ENCODE data around the gene SNRPD1.
A peak's percentile ranks its signal among the peaks of the same experiment; 100 is the strongest.
"Not testable (repeated sequence)": the region's sequence is repeated elsewhere in the genome, so short reads cannot be mapped to it uniquely, and the experiment has no call there.

SNRPD1 gene

GRCh38 chr18:21611401-21612124 lies 551 bp upstream of the SNRPD1 start:
- Mint-ChIP-seq H3K4me3 (peak overlapping the region; percentile 98), H3K4me1 (ENCODE audit: low read depth) (peaks cover 15% of the 10 kb centered on the region), H3K36me3 (ENCODE audit: low read depth) (peaks cover 11% of the 10 kb centered on the region), H3K27ac (peak overlapping the region; percentile 99)
- not testable (repeated sequence) for H3K27me3 Mint-ChIP-seq (ENCODE audit: low read depth); H3K9me3 Mint-ChIP-seq

DNA sequence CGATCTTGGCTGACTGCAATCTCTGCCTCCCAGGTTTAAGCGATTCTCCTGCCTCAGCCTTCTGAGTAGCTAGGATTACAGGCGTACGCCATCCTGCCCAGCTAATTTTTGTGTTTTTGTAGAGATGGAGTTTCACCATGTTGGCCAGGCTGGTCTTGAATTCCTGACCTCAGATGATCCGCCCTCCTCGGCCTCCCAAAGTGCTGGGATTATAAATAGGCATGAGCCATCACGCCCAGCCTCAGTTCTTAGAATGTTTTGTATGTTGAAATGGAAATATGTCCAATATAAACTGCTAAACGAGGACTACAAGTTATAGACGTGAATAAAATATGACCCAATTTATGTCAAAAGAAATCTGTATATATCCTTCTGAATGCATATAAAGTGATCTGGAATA lies 9.5 kb downstream of the SNRPD1 start:
- H3K36me3 Mint-ChIP-seq (ENCODE audit: low read depth), result peaks cover 31% of the 10 kb centered on the region
- not testable (repeated sequence) for H3K27me3 Mint-ChIP-seq (ENCODE audit: low read depth); H3K27ac Mint-ChIP-seq; H3K9me3 Mint-ChIP-seq; H3K4me3 Mint-ChIP-seq
- peaks cover 13% of the 10 kb centered on the region for H3K4me1 Mint-ChIP-seq (ENCODE audit: low read depth)

- no peaks in the 10 kb centered on the region for H3K9me3 Mint-ChIP-seq
- H3K27ac Mint-ChIP-seq, result peak overlapping the region; percentile 12
- peaks cover 26% of the 10 kb centered on the region for H3K36me3 Mint-ChIP-seq (ENCODE audit: low read depth)
- H3K4me3 Mint-ChIP-seq, result no peak overlapping the region
- H3K4me1 Mint-ChIP-seq (ENCODE audit: low read depth), result peaks cover 8% of the 10 kb centered on the region
- H3K27me3 Mint-ChIP-seq (ENCODE audit: low read depth), result no peaks in the 10 kb centered on the region
These were observed 17.1 kb downstream of the SNRPD1 start for GRCh38 chr18:21629089-21629832.

GRCh38 chr18:21632393-21632792 lies 20.3 kb downstream of the SNRPD1 start:
- peaks cover 8% of the 10 kb centered on the region for H3K4me1 Mint-ChIP-seq (ENCODE audit: low read depth)
- no peaks in the 10 kb centered on the region for H3K9me3 Mint-ChIP-seq
- no peak overlapping the region for H3K27ac Mint-ChIP-seq
- H3K27me3 Mint-ChIP-seq (ENCODE audit: low read depth), result no peaks in the 10 kb centered on the region
- peaks cover 19% of the 10 kb centered on the region for H3K36me3 Mint-ChIP-seq (ENCODE audit: low read depth)
- H3K4me3 Mint-ChIP-seq, result no peak overlapping the region

- no peak overlapping the region for H3K27ac Mint-ChIP-seq
- H3K4me1 Mint-ChIP-seq (ENCODE audit: low read depth), result no peaks in the 10 kb centered on the region
- no peaks in the 10 kb centered on the region for H3K9me3 Mint-ChIP-seq
- H3K4me3 Mint-ChIP-seq, result no peak overlapping the region
- H3K36me3 Mint-ChIP-seq (ENCODE audit: low read depth), result peaks cover 9% of the 10 kb centered on the region
- H3K27me3 Mint-ChIP-seq (ENCODE audit: low read depth), result no peaks in the 10 kb centered on the region
These were observed 22.6 kb downstream of the SNRPD1 start for GRCh38 chr18:21634588-21635199.

- no peaks in the 10 kb centered on the region for H3K9me3 Mint-ChIP-seq
- no peaks in the 10 kb centered on the region for H3K4me1 Mint-ChIP-seq (ENCODE audit: low read depth)
- H3K4me3 Mint-ChIP-seq, result no peak overlapping the region
- peaks cover 9% of the 10 kb centered on the region for H3K36me3 Mint-ChIP-seq (ENCODE audit: low read depth)
- H3K27me3 Mint-ChIP-seq (ENCODE audit: low read depth), result no peaks in the 10 kb centered on the region
- H3K27ac Mint-ChIP-seq, result no peak overlapping the region
These were observed 24.7 kb downstream of the SNRPD1 start for GRCh38 chr18:21636769-21637168.

DNA sequence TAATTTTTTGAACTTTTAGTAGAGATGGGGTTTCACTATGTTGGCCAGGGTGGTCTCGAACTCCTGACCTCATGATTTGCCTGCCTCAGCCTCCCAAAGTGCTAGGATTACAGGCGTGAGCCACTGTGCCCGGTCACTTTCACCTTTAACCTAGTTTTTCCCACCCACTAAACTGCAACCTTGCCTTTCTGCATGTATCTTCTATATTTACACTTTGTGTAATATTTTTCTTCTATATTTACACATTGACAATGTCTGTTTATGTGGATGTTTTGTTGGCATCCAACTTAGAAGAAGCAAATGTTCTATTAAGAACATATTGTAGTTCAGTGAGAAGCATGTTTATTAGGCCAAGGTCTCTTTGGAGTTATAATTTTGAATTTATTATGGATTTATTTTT lies 26.7 kb downstream of the SNRPD1 start:
- no peak overlapping the region for H3K4me3 Mint-ChIP-seq
- H3K27me3 Mint-ChIP-seq (ENCODE audit: low read depth), result no peaks in the 10 kb centered on the region
- no peak overlapping the region for H3K27ac Mint-ChIP-seq
- H3K4me1 Mint-ChIP-seq (ENCODE audit: low read depth), result no peaks in the 10 kb centered on the region
- H3K36me3 Mint-ChIP-seq (ENCODE audit: low read depth), result peaks cover 7% of the 10 kb centered on the region
- H3K9me3 Mint-ChIP-seq, result no peaks in the 10 kb centered on the region

DNA sequence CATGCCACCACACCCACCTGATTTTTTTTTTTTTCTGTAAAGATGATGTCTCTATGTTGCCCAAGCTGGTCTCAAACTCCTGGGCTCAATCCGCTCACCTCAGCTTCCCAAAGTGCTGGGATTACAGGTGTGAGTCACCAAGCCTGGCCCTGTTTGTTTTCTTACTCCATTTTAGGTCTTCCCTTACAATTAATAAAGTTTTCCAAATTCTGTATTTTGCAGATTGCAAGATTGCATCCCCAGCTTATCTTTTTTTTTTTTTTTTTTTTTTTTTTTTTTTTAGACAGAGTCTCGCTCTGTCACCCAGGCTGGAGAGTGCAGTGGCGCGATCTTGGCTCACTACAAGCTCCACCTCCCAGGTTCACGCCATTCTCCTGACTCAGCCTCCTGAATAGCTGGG lies 28.3 kb downstream of the SNRPD1 start:
- H3K4me3 Mint-ChIP-seq; H3K9me3 Mint-ChIP-seq; H3K27ac Mint-ChIP-seq; H3K4me1 Mint-ChIP-seq (ENCODE audit: low read depth); H3K27me3 Mint-ChIP-seq (ENCODE audit: low read depth); H3K36me3 Mint-ChIP-seq (ENCODE audit: low read depth): not testable (repeated sequence)

DNA sequence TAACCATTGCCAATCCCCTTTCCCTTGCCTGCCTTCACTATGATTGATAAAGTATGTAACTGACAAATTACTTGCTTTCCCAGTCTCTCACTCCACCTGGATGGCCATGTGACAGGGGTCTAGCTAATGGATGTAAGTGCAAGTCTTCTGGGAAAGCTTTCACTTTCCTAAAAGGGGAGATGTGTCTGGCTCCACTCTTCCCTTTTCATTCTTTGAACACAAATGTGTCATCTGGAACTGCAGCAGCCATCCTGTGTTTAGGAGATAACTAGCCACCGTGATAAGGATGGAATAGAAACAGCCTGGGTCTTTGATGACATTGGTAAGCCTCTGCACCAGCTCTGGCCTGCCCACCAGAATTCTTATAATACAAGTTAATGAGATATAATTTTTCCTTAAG lies 38.2 kb downstream of the SNRPD1 start:
- H3K36me3 Mint-ChIP-seq (ENCODE audit: low read depth), result peaks cover 21% of the 10 kb centered on the region
- H3K4me3 Mint-ChIP-seq, result no peak overlapping the region
- H3K27ac Mint-ChIP-seq, result no peak overlapping the region
- H3K27me3 Mint-ChIP-seq (ENCODE audit: low read depth), result no peaks in the 10 kb centered on the region
- H3K4me1 Mint-ChIP-seq (ENCODE audit: low read depth), result peaks cover 5% of the 10 kb centered on the region
- H3K9me3 Mint-ChIP-seq, result no peaks in the 10 kb centered on the region

- H3K4me1 Mint-ChIP-seq (ENCODE audit: low read depth), result peaks cover 5% of the 10 kb centered on the region
- peaks cover 26% of the 10 kb centered on the region for H3K36me3 Mint-ChIP-seq (ENCODE audit: low read depth)
- H3K27me3 Mint-ChIP-seq (ENCODE audit: low read depth), result no peaks in the 10 kb centered on the region
- no peaks in the 10 kb centered on the region for H3K9me3 Mint-ChIP-seq
- H3K4me3 Mint-ChIP-seq, result no peak overlapping the region
- no peak overlapping the region for H3K27ac Mint-ChIP-seq
These were observed 40.0 kb downstream of the SNRPD1 start for GRCh38 chr18:21652073-21652472.

DNA sequence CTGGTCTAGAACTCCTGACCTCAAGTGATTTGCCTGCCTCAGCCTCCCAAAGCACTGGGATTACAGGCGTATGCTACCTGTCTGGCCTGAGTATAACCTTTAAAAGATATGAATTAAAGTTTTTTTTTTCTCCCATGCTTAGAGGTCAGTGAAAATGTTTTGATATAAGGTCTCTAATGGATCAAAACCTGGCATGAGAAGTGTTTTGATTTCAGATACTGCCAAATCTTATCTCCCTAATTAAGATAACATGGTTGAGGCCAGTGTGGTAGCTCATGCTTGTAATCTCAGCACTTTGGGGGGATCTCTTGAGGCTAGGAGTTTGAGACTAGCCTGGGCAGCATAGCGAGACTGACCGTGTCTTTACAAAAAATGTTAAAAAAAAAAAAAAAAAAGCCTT lies 41.2 kb downstream of the SNRPD1 start:
- Mint-ChIP-seq H3K27me3 (ENCODE audit: low read depth) (no peaks in the 10 kb centered on the region), H3K9me3 (no peaks in the 10 kb centered on the region), H3K27ac (no peak overlapping the region), H3K36me3 (ENCODE audit: low read depth) (peaks cover 31% of the 10 kb centered on the region), H3K4me1 (ENCODE audit: low read depth) (peaks cover 5% of the 10 kb centered on the region), H3K4me3 (no peak overlapping the region)

DNA sequence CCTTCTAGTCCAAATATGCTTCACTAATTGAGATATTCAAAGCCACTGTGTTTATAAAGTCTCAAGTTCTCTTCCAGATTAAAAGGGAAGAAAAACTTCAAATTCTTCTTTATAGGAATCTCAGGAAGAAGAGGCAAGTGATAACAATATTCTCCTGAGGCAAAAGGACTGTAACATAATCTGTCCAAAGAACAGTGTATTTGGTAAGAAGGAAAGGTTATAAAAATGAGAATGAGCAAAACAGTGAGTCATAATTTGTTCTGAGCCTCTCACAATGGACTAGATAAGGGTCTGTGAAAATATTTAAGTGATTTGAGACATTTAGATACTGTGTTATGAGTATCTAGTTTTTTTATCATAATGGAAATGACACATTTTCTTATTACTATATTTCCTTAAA lies 44.3 kb downstream of the SNRPD1 start:
- no peak overlapping the region for H3K4me3 Mint-ChIP-seq
- H3K27ac Mint-ChIP-seq, result no peak overlapping the region
- H3K36me3 Mint-ChIP-seq (ENCODE audit: low read depth), result peaks cover 31% of the 10 kb centered on the region
- no peaks in the 10 kb centered on the region for H3K27me3 Mint-ChIP-seq (ENCODE audit: low read depth)
- H3K4me1 Mint-ChIP-seq (ENCODE audit: low read depth), result peaks cover 4% of the 10 kb centered on the region
- no peaks in the 10 kb centered on the region for H3K9me3 Mint-ChIP-seq

DNA sequence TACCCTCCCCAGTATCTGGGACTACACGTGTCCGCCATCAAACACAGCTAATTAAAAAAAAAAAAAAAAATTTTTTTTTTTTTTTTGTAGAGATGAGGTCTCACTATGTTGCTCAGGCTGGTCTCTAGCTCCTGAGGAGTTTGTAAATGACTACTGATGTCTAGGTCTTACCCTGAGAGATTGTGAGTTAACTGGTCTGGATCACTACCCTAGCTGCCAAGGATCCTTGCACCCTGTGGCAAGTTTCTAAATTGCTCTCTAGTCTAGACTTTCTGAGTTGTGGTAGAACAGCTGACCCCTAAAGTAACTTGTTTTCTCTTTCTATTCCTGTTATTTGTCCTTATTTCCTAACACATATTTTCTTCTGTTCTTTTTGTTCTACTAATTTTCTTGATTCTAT lies 48.0 kb downstream of the SNRPD1 start:
- H3K4me3 Mint-ChIP-seq, result no peak overlapping the region
- no peaks in the 10 kb centered on the region for H3K27me3 Mint-ChIP-seq (ENCODE audit: low read depth)
- no peaks in the 10 kb centered on the region for H3K9me3 Mint-ChIP-seq
- H3K36me3 Mint-ChIP-seq (ENCODE audit: low read depth), result peaks cover 23% of the 10 kb centered on the region
- H3K4me1 Mint-ChIP-seq (ENCODE audit: low read depth), result peaks cover 3% of the 10 kb centered on the region
- no peak overlapping the region for H3K27ac Mint-ChIP-seq

DNA sequence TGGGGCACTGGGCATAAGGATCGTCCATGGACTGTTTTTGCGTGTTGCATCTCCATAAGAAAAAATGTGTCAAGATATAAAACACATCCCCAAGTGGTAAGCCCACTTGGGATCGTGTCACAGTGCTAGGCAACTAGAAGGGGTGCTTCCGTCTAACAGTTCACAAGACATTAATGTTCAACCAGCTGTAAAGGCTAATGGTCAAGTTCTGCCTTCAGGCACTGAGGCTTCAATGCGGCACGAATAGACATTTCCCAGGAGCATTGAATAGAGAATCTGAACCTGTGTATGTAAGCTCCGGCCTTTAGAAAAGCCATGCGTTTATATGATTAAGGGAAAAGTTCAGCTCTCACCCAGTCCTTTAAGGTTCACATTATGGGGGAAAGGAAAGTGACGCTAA lies 50.5 kb downstream of the SNRPD1 start:
- H3K4me1 Mint-ChIP-seq (ENCODE audit: low read depth), result peaks cover 3% of the 10 kb centered on the region
- peaks cover 17% of the 10 kb centered on the region for H3K36me3 Mint-ChIP-seq (ENCODE audit: low read depth)
- no peaks in the 10 kb centered on the region for H3K27me3 Mint-ChIP-seq (ENCODE audit: low read depth)
- H3K27ac Mint-ChIP-seq, result no peak overlapping the region
- no peaks in the 10 kb centered on the region for H3K9me3 Mint-ChIP-seq
- no peak overlapping the region for H3K4me3 Mint-ChIP-seq

- H3K27me3 Mint-ChIP-seq (ENCODE audit: low read depth), result no peaks in the 10 kb centered on the region
- peaks cover 13% of the 10 kb centered on the region for H3K36me3 Mint-ChIP-seq (ENCODE audit: low read depth)
- no peak overlapping the region for H3K4me3 Mint-ChIP-seq
- H3K27ac Mint-ChIP-seq, result no peak overlapping the region
- peaks cover 3% of the 10 kb centered on the region for H3K4me1 Mint-ChIP-seq (ENCODE audit: low read depth)
- H3K9me3 Mint-ChIP-seq, result no peaks in the 10 kb centered on the region
These were observed 51.5 kb downstream of the SNRPD1 start for GRCh38 chr18:21663578-21663977.

All from T-helper 1 cell treated with Interleukin-12 subunit alpha and Interleukin-12 subunit beta and Interleukin-4 antibody, amounts not matched to agents 30 μg/mL and 1 μg/mL, for 36 hours (primary cell).